CD4-positive, alpha-beta T cell treated with Interleukin-17A for 4 hours (primary cell): ENCODE data around the gene TINAGL1.
A peak's percentile ranks its signal among the peaks of the same experiment; 100 is the strongest.
"Not testable (repeated sequence)": the region's sequence is repeated elsewhere in the genome, so short reads cannot be mapped to it uniquely, and the experiment has no call there.

ENCODE experiments used
- DNase-seq: peaks from one replicate; pipeline ENCODE4 v3.0.0-alpha.2; 2020; ENCODE audit warnings: mixed read lengths

TINAGL1 gene

GRCh38 chr1:31584869-31585735 is 8.8 kb downstream of the TINAGL1 start:
- DNase-seq: no peak

- no peak for DNase-seq
Measured at GRCh38 chr1:31585736-31586365, 9.5 kb downstream of the TINAGL1 start.

GRCh38 chr1:31586376-31587327 is 10.3 kb downstream of the TINAGL1 start:
- DNase-seq: no peak

GRCh38 chr1:31587328-31587699 is 11.0 kb downstream of the TINAGL1 start:
- DNase-seq: not testable (repeated sequence)

- DNase-seq: peak; percentile 44
Measured at GRCh38 chr1:31587720-31588423, 11.6 kb downstream of the TINAGL1 start.

GRCh38 chr1:31588751-31589515 is 12.6 kb downstream of the TINAGL1 start:
- no peak for DNase-seq

- DNase-seq: no peak
Measured at GRCh38 chr1:31591425-31592093, 15.2 kb downstream of the TINAGL1 start.

GRCh38 chr1:31592132-31592531 is 15.8 kb downstream of the TINAGL1 start:
- no peak for DNase-seq

- no peak for DNase-seq
Measured at GRCh38 chr1:31593136-31593665, 16.9 kb downstream of the TINAGL1 start.

- DNase-seq: peak; percentile 76
Measured at GRCh38 chr1:31593770-31594632, 17.7 kb downstream of the TINAGL1 start.

GRCh38 chr1:31595836-31596736 is 19.8 kb downstream of the TINAGL1 start:
- DNase-seq: no peak

- no peak for DNase-seq
Measured at GRCh38 chr1:31596737-31597097, 20.4 kb downstream of the TINAGL1 start.

- no peak for DNase-seq
Measured at GRCh38 chr1:31598980-31599379, 22.7 kb downstream of the TINAGL1 start.

GRCh38 chr1:31600641-31601040 is 24.3 kb downstream of the TINAGL1 start:
- DNase-seq: no peak

- DNase-seq: no peak
Measured at GRCh38 chr1:31602081-31602480, 25.8 kb downstream of the TINAGL1 start.

GRCh38 chr1:31605908-31606427 is 29.7 kb downstream of the TINAGL1 start:
- no peak for DNase-seq

- DNase-seq: no peak
Measured at GRCh38 chr1:31607360-31607759, 31.0 kb downstream of the TINAGL1 start.

GRCh38 chr1:31609514-31610118 is 33.3 kb downstream of the TINAGL1 start:
- DNase-seq: no peak
